Measurements from ENCODE around the gene SFXN5. TPM values are rescaled to one million over a fixed set of nuclear protein-coding genes. Genes with fewer than 3 reads are reported as not detected.

Gene SFXN5
- total RNA-seq, 1 donor from 2014 or later: 14.9 TPM

DNA sequence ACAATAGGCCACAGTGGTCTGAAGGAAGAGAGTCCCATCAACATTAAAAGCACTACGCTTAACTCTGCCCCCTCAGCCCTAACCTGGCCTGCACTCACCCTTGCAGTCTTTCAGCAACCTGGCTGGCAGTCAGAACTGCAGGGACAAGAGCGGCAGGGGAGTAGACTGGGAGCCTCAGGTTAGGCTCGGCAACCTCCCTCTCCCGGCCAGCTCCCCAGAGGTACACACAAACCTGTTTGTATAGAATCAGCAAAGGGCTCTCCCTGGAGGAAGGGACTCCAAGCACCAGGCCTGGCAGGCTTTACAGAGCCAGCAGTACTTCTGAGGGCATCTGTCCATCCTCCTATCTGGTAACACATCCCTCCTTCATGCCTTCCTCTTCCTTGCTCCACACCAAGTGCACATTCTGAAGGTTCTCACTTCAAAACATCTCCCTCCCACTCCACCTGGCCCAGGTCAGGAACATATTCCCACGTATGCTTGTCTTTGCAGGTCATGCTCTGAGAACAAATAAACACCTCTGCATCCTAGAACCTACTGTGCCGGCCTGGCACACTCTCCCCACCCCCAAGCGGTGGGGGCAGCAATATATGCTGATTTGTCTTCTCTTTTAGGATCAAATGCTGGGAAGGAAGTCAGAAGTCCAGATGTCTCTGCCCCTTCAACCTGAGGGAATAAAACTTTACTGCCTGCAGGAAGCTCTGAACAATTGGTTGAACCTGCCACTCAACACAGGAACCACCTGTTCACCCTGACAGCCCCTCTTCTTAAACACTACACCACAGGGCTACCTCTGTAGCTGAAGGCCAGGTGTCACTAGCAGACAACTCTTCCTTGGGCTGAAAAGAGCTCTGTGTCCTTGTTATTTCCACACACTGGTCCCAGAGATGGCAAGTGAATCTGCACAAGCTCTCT lies 12.6 kb upstream of the SFXN5 start:
- no peak overlapping the region for H3K4me3 Mint-ChIP-seq (ENCODE audit: unreplicated experiment)
- Histone ChIP-seq H3K4me2 (ENCODE audit: low read length) (no peak overlapping the region), H2AFZ (ENCODE audit: low read depth, low read length) (no peak overlapping the region), H3K79me2 (ENCODE audit: insufficient read depth, low read length) (peaks cover 95% of the 10 kb centered on the region), H3K9ac (ENCODE audit: low read length) (no peak overlapping the region), H3K9me3 (ENCODE audit: insufficient read depth, low read depth, low read length) (no peaks in the 10 kb centered on the region), H3K4me3 (ENCODE audit: insufficient read depth, low read depth, low read length) (no peak overlapping the region), H3K27me3 (ENCODE audit: insufficient read depth, low read length) (no peaks in the 10 kb centered on the region), H4K20me1 (ENCODE audit: insufficient read depth, low read length) (peaks cover 84% of the 10 kb centered on the region), H3K27ac (ENCODE audit: low read depth, low read length) (no peak overlapping the region), H3K36me3 (ENCODE audit: insufficient read depth, low read length) (peaks cover 5% of the 10 kb centered on the region), H3K4me1 (ENCODE audit: insufficient read depth, low read length) (peaks cover 29% of the 10 kb centered on the region)
- peaks cover 32% of the 10 kb centered on the region for H3K4me1 Mint-ChIP-seq (ENCODE audit: low read depth, unreplicated experiment)
- FAIRE-seq (no peak), DNase-seq (ENCODE audit: low read depth) (no peak)
- no peak overlapping the region for H3K27ac Mint-ChIP-seq (ENCODE audit: unreplicated experiment)
- TF ChIP-seq, protein P1, sequence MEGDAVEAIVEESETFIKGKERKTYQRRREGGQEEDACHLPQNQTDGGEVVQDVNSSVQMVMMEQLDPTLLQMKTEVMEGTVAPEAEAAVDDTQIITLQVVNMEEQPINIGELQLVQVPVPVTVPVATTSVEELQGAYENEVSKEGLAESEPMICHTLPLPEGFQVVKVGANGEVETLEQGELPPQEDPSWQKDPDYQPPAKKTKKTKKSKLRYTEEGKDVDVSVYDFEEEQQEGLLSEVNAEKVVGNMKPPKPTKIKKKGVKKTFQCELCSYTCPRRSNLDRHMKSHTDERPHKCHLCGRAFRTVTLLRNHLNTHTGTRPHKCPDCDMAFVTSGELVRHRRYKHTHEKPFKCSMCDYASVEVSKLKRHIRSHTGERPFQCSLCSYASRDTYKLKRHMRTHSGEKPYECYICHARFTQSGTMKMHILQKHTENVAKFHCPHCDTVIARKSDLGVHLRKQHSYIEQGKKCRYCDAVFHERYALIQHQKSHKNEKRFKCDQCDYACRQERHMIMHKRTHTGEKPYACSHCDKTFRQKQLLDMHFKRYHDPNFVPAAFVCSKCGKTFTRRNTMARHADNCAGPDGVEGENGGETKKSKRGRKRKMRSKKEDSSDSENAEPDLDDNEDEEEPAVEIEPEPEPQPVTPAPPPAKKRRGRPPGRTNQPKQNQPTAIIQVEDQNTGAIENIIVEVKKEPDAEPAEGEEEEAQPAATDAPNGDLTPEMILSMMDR (IDR thresholded peaks at IDR 0.05; ENCODE audit: insufficient read depth, low read depth, low read length): no peak
- TF ChIP-seq EZH2 (IDR thresholded peaks at IDR 0.05; ENCODE audit: insufficient read depth, low read length): no peak
- H3K36me3 Mint-ChIP-seq (ENCODE audit: low read depth, unreplicated experiment): peaks cover 12% of the 10 kb centered on the region
- no peaks in the 10 kb centered on the region for H3K27me3 Mint-ChIP-seq (ENCODE audit: low read depth, unreplicated experiment)
- no peaks in the 10 kb centered on the region for H3K9me3 Mint-ChIP-seq (ENCODE audit: unreplicated experiment)

- Mint-ChIP-seq H3K4me1 (ENCODE audit: low read depth, unreplicated experiment) (peaks cover 29% of the 10 kb centered on the region), H3K36me3 (ENCODE audit: low read depth, unreplicated experiment) (peaks cover 20% of the 10 kb centered on the region), H3K27ac (ENCODE audit: unreplicated experiment) (no peak overlapping the region), H3K9me3 (ENCODE audit: unreplicated experiment) (peaks cover 3% of the 10 kb centered on the region), H3K4me3 (ENCODE audit: unreplicated experiment) (no peak overlapping the region), H3K27me3 (ENCODE audit: low read depth, unreplicated experiment) (no peaks in the 10 kb centered on the region)
- DNase-seq (ENCODE audit: low read depth): no peak
- Histone ChIP-seq H3K4me1 (ENCODE audit: insufficient read depth, low read length) (peaks cover 15% of the 10 kb centered on the region), H3K27me3 (ENCODE audit: insufficient read depth, low read length) (no peaks in the 10 kb centered on the region), H2AFZ (ENCODE audit: low read depth, low read length) (no peak overlapping the region), H3K27ac (ENCODE audit: low read depth, low read length) (no peak overlapping the region), H3K79me2 (ENCODE audit: insufficient read depth, low read length) (peaks cover 93% of the 10 kb centered on the region), H3K36me3 (ENCODE audit: insufficient read depth, low read length) (peaks cover 6% of the 10 kb centered on the region), H3K9me3 (ENCODE audit: insufficient read depth, low read depth, low read length) (no peaks in the 10 kb centered on the region), H3K4me3 (ENCODE audit: insufficient read depth, low read depth, low read length) (no peak overlapping the region), H4K20me1 (ENCODE audit: insufficient read depth, low read length) (peaks cover 98% of the 10 kb centered on the region), H3K4me2 (ENCODE audit: low read length) (no peak overlapping the region), H3K9ac (ENCODE audit: low read length) (no peak overlapping the region)
- FAIRE-seq: no peak
- TF ChIP-seq EZH2 (IDR thresholded peaks at IDR 0.05; ENCODE audit: insufficient read depth, low read length): no peak
These were observed 11.3 kb upstream of the SFXN5 start for GRCh38 chr2:73082523-73083410.

DNA sequence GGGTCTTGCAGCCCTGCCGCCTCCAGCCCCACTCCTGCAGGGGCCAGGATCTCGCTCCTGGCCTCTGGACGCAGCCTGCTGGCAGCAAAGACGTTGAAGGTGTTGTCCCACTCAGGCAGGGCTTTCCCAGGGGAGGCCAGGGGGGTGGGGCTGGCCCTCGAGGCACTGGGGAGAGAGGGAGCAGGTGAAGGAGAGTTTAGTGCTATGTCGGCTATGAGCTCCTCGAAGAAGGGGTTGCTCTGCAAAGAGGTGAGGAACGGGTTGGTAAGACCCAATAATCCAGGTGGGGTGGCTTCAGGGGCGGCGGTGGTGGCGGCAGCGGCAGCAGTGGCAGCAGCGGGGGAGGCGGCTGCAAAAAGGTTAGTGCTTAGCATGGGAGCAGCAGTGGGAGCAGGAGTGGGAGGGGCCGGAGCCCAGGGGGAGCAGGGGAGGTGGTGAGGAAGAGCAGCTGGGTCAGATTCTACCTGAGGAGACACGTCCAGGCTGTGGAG lies 9.7 kb upstream of the SFXN5 start:
- peaks cover 9% of the 10 kb centered on the region for H3K4me1 ChIP-seq (ENCODE audit: insufficient read depth, low read length)
- H3K27ac ChIP-seq (ENCODE audit: low read depth, low read length): no peak overlapping the region
- H2AFZ ChIP-seq (ENCODE audit: low read depth, low read length): no peak overlapping the region
- H3K36me3 ChIP-seq (ENCODE audit: insufficient read depth, low read length): peaks cover 4% of the 10 kb centered on the region
- TF ChIP-seq, protein P1 (IDR thresholded peaks at IDR 0.05; ENCODE audit: insufficient read depth, low read depth, low read length): no peak
- no peak for TF ChIP-seq EZH2 (IDR thresholded peaks at IDR 0.05; ENCODE audit: insufficient read depth, low read length)
- no peak overlapping the region for H3K4me3 Mint-ChIP-seq (ENCODE audit: unreplicated experiment)
- no peak overlapping the region for H3K27ac Mint-ChIP-seq (ENCODE audit: unreplicated experiment)
- peaks cover 78% of the 10 kb centered on the region for H3K79me2 ChIP-seq (ENCODE audit: insufficient read depth, low read length)
- peaks cover 34% of the 10 kb centered on the region for H3K36me3 Mint-ChIP-seq (ENCODE audit: low read depth, unreplicated experiment)
- peaks cover 6% of the 10 kb centered on the region for H3K9me3 Mint-ChIP-seq (ENCODE audit: unreplicated experiment)
- peaks cover 100% of the 10 kb centered on the region for H4K20me1 ChIP-seq (ENCODE audit: insufficient read depth, low read length)
- H3K9ac ChIP-seq (ENCODE audit: low read length): no peak overlapping the region
- no peak overlapping the region for H3K4me3 ChIP-seq (ENCODE audit: insufficient read depth, low read depth, low read length)
- no peaks in the 10 kb centered on the region for H3K27me3 ChIP-seq (ENCODE audit: insufficient read depth, low read length)
- H3K27me3 Mint-ChIP-seq (ENCODE audit: low read depth, unreplicated experiment): no peaks in the 10 kb centered on the region
- no peaks in the 10 kb centered on the region for H3K9me3 ChIP-seq (ENCODE audit: insufficient read depth, low read depth, low read length)
- FAIRE-seq: no peak
- H3K4me1 Mint-ChIP-seq (ENCODE audit: low read depth, unreplicated experiment): peaks cover 16% of the 10 kb centered on the region
- no peak for DNase-seq (ENCODE audit: low read depth)
- no peak overlapping the region for H3K4me2 ChIP-seq (ENCODE audit: low read length)
